ENCODE measurements around the gene RCCD1. TPM values are rescaled to one million over a fixed set of nuclear protein-coding genes. Genes with fewer than 3 reads are reported as not detected.

Gene RCCD1
- total RNA-seq, 1 experiment from 2014 or later, result 22.8 TPM

- Histone ChIP-seq H3K9me3 (ENCODE audit: control insufficient read depth, low read depth, low read length) (no peaks in the 10 kb centered on the region), H2BK12ac (ENCODE audit: insufficient read length, low read depth, low read length) (no peak overlapping the region), H2BK20ac (ENCODE audit: low read depth, low read length, poor library complexity, severe bottlenecking) (no peak overlapping the region), H3K9ac (ENCODE audit: extremely low read depth, insufficient read length, low read length) (no peak overlapping the region), H3K79me1 (ENCODE audit: insufficient read depth, low read depth, low read length, poor library complexity, severe bottlenecking) (no peaks in the 10 kb centered on the region), H4K5ac (ENCODE audit: insufficient read length, low read depth, low read length) (no peak overlapping the region), H3K56ac (ENCODE audit: insufficient read length, low read depth, low read length) (no peak overlapping the region), H2BK5ac (ENCODE audit: insufficient read length, low read length) (no peak overlapping the region), H3K14ac (ENCODE audit: insufficient read depth, low read length) (no peak overlapping the region), H2BK15ac (ENCODE audit: low read depth, low read length) (no peak overlapping the region), H3K4me2 (ENCODE audit: insufficient read depth, insufficient read length, low read length) (no peak overlapping the region), H3T11ph (ENCODE audit: low read length) (no peak overlapping the region), H3K18ac (ENCODE audit: insufficient read length, low read depth, low read length) (no peak overlapping the region), H3K27ac (ENCODE audit: insufficient read length, low read depth, low read length) (no peak overlapping the region), H3K23me2 (ENCODE audit: insufficient read length, low read depth, low read length, poor library complexity, severe bottlenecking) (peaks cover 3% of the 10 kb centered on the region), H2AK5ac (ENCODE audit: insufficient read length, low read length) (no peak overlapping the region), H4K20me1 (ENCODE audit: control insufficient read depth, insufficient read depth, insufficient read length) (no peaks in the 10 kb centered on the region), H3K23ac (ENCODE audit: insufficient read length, low read depth, low read length) (no peak overlapping the region), H2AFZ (ENCODE audit: low read length) (no peak overlapping the region), H3K79me2 (ENCODE audit: insufficient read depth, low read length) (no peaks in the 10 kb centered on the region), H4K8ac (replicated peaks; ENCODE audit: insufficient read length, low read depth, low read length) (no peak overlapping the region), H2BK120ac (ENCODE audit: low read depth, low read length, poor library complexity, severe bottlenecking) (no peak overlapping the region), H3K27me3 (ENCODE audit: insufficient read depth, low read length) (no peaks in the 10 kb centered on the region), H3K4me1 (ENCODE audit: insufficient read depth, low read length) (no peaks in the 10 kb centered on the region), H3K4ac (ENCODE audit: low read depth, low read length) (no peak overlapping the region), H4K91ac (ENCODE audit: insufficient read length, low read depth, low read length) (no peak overlapping the region)
- no CpG with 5 or more reads among the region's 18 CpGs for WGBS (ENCODE audit: extremely low coverage, insufficient read length, low lambda C conversion rate)
- peaks cover 39 to 88% (median 69%) of the 10 kb centered on the region in 3 experiments; a peak in 6 of 7 replicates for H3K36me3 Mint-ChIP-seq (ENCODE audit: insufficient read depth in 1 of 3, low read depth in 3 of 3)
- no peaks in the 10 kb centered on the region for H3K27me3 Mint-ChIP-seq (ENCODE audit: low read depth)
- H3K4me3 Mint-ChIP-seq, result no peak overlapping the region
- H3K9me3 Mint-ChIP-seq, result no peaks in the 10 kb centered on the region
- no peak for TF ChIP-seq CTCF (conservative IDR thresholded peaks at IDR 0.05)
- no peak for DNase-seq
- H3K27ac Mint-ChIP-seq, result no peak overlapping the region; a peak in 1 of 7 replicates
- H3K4me1 Mint-ChIP-seq, result no peaks in the 10 kb centered on the region
Observed at GRCh38 chr15:90947577-90948357, 6.9 kb upstream of the RCCD1 start.

Data from H9 (cell line).